ENCODE results near the gene AMACR. TPM values are rescaled to one million over a fixed set of nuclear protein-coding genes. Genes with fewer than 3 reads are reported as not detected.

AMACR gene
- 10 to 100 TPM; 11.3 to 12.8 TPM for total RNA-seq
- polyA plus RNA-seq: 7.1 TPM

GRCh38 chr5:34007621-34008600 lies at the start of gene AMACR:
TSS of gene AMACR (minus strand) at chr5:34008050. CDS start at chr5:34008019, 31 bp downstream.
- Histone ChIP-seq H3K4me1 (ENCODE audit: insufficient read depth, low read length) (peaks cover 13% of the 10 kb centered on the region), H3K27ac (ENCODE audit: low read depth, low read length) (peak within 1 kb of the TSS; percentile 83), H3K4me3 (ENCODE audit: low read length) (peak within 1 kb of the TSS; percentile 98), H3K36me3 (ENCODE audit: insufficient read depth, low read length) (peaks cover 10% of the 10 kb centered on the region), H3K9me3 (ENCODE audit: low read length) (no peaks in the 10 kb centered on the region), H3K27me3 (ENCODE audit: insufficient read depth, low read length, poor library complexity, severe bottlenecking) (no peaks in the 10 kb centered on the region)
- ChIA-PET CTCF (interaction anchor here (1.0 kb wide), 1 partner anchor 10 kb away, joined by 3 read pairs; no protein-coding TSS in a partner anchor), POLR2A (interaction anchor here (0.6 to 1.1 kb wide), 2 partner anchors 14 to 922 kb away, joined by 3 to 5 read pairs; partner anchors contain the start of gene DNAJC21)
- Mint-ChIP-seq H3K4me1 (peaks cover 24 to 35% (median 28%) of the 10 kb centered on the region in 3 donors), H3K36me3 (peaks cover 8 to 32% (median 12%) of the 10 kb centered on the region in 3 donors), H3K4me3 (peak within 1 kb of the TSS; percentile 96 to 99 (median 96)), H3K27ac (peak within 1 kb of the TSS; percentile 87 to 98 (median 94)), H3K27me3 (no peaks in the 10 kb centered on the region), H3K9me3 (no peaks in the 10 kb centered on the region)
- DNase-seq: peak; percentile 72 to 92 (median 84)

GRCh38 chr5:34057569-34057968 lies 49.7 kb upstream of the AMACR start:
- H3K36me3 ChIP-seq (ENCODE audit: insufficient read depth, low read length): no peaks in the 10 kb centered on the region
- no peaks in the 10 kb centered on the region for H3K4me1 ChIP-seq (ENCODE audit: insufficient read depth, low read length)
- H3K27ac Mint-ChIP-seq: no peak overlapping the region
- DNase-seq: no peak
- no peaks in the 10 kb centered on the region for H3K9me3 ChIP-seq (ENCODE audit: low read length)
- ChIA-PET POLR2A (no interaction called here), CTCF (no interaction called here)
- no peak overlapping the region for H3K27ac ChIP-seq (ENCODE audit: low read depth, low read length)
- H3K36me3 Mint-ChIP-seq: peaks cover 17 to 28% (median 20%) of the 10 kb centered on the region in 3 donors
- no peaks in the 10 kb centered on the region for H3K27me3 ChIP-seq (ENCODE audit: insufficient read depth, low read length, poor library complexity, severe bottlenecking)
- H3K27me3 Mint-ChIP-seq: no peaks in the 10 kb centered on the region
- no peaks in the 10 kb centered on the region for H3K4me1 Mint-ChIP-seq
- H3K4me3 ChIP-seq (ENCODE audit: low read length): no peak overlapping the region
- H3K9me3 Mint-ChIP-seq: no peaks in the 10 kb centered on the region
- no peak overlapping the region for H3K4me3 Mint-ChIP-seq

DNA sequence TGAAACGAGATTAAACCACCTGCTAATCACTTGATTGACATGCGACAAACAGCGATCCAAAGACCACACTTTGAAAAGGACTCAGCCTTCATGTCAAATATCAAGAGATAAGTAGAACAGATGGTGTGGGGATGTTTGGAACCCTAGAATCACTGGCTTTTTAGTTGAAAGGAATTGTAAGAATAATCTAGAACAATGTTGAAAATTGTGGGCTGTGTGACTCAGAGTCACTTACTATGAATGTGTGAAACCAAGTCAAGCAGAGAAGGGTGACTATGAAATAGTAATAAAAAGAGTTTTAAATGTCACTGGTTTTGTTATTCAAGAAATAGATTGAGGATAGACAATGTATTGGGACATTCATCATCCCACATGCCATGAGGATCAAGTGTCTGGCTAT lies 49.3 kb upstream of the AMACR start:
- no peak for DNase-seq
- Mint-ChIP-seq H3K4me1 (no peaks in the 10 kb centered on the region), H3K4me3 (no peak overlapping the region), H3K9me3 (no peaks in the 10 kb centered on the region), H3K27ac (no peak overlapping the region), H3K36me3 (peaks cover 19 to 25% (median 20%) of the 10 kb centered on the region in 3 donors), H3K27me3 (no peaks in the 10 kb centered on the region)
- Histone ChIP-seq H3K27ac (ENCODE audit: low read depth, low read length) (no peak overlapping the region), H3K4me1 (ENCODE audit: insufficient read depth, low read length) (no peaks in the 10 kb centered on the region), H3K36me3 (ENCODE audit: insufficient read depth, low read length) (no peaks in the 10 kb centered on the region), H3K4me3 (ENCODE audit: low read length) (no peak overlapping the region), H3K9me3 (ENCODE audit: low read length) (no peaks in the 10 kb centered on the region), H3K27me3 (ENCODE audit: insufficient read depth, low read length, poor library complexity, severe bottlenecking) (no peaks in the 10 kb centered on the region)
- ChIA-PET CTCF (no interaction called here), POLR2A (no interaction called here)

- peaks cover 24 to 27% (median 25%) of the 10 kb centered on the region in 3 donors for H3K36me3 Mint-ChIP-seq
- DNase-seq: no peak
- H3K9me3 Mint-ChIP-seq: no peaks in the 10 kb centered on the region
- H3K27ac Mint-ChIP-seq: no peak overlapping the region
- POLR2A ChIA-PET: no interaction called here
- no peaks in the 10 kb centered on the region for H3K36me3 ChIP-seq (ENCODE audit: insufficient read depth, low read length)
- H3K9me3 ChIP-seq (ENCODE audit: low read length): no peaks in the 10 kb centered on the region
- H3K4me1 Mint-ChIP-seq: no peaks in the 10 kb centered on the region
- no peak overlapping the region for H3K4me3 Mint-ChIP-seq
- H3K27ac ChIP-seq (ENCODE audit: low read depth, low read length): no peak overlapping the region
- H3K27me3 ChIP-seq (ENCODE audit: insufficient read depth, low read length, poor library complexity, severe bottlenecking): no peaks in the 10 kb centered on the region
- CTCF ChIA-PET: no interaction called here
- no peaks in the 10 kb centered on the region for H3K27me3 Mint-ChIP-seq
- H3K4me1 ChIP-seq (ENCODE audit: insufficient read depth, low read length): no peaks in the 10 kb centered on the region
- no peak overlapping the region for H3K4me3 ChIP-seq (ENCODE audit: low read length)
These were observed 47.8 kb upstream of the AMACR start for GRCh38 chr5:34055667-34056066.

DNA sequence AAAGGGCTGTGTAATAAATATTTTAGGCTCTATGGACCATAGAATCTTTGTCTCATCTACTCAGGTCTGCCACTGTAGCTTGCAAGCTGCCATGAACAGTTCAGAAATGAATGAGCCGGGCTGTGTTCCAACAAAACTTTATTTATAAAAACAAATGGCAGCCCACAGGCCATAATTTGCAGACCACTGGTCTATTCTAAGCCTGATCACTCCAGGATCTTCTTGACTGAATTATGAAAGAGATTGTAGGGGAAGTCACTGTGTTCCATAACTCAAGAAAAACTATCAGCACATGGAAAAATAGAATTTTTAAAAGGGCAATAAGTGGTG lies 46.5 kb upstream of the AMACR start:
- Mint-ChIP-seq H3K27ac (no peak overlapping the region), H3K9me3 (no peaks in the 10 kb centered on the region), H3K4me1 (no peaks in the 10 kb centered on the region), H3K27me3 (no peaks in the 10 kb centered on the region), H3K36me3 (peaks cover 26 to 31% (median 29%) of the 10 kb centered on the region in 3 donors), H3K4me3 (no peak overlapping the region)
- H3K27me3 ChIP-seq (ENCODE audit: insufficient read depth, low read length, poor library complexity, severe bottlenecking): no peaks in the 10 kb centered on the region
- CTCF ChIA-PET: interaction anchor here (0.6 kb wide), 1 partner anchor 595 kb away, joined by 4 read pairs; no protein-coding TSS in a partner anchor
- no peaks in the 10 kb centered on the region for H3K9me3 ChIP-seq (ENCODE audit: low read length)
- H3K36me3 ChIP-seq (ENCODE audit: insufficient read depth, low read length): no peaks in the 10 kb centered on the region
- no peak for DNase-seq
- POLR2A ChIA-PET: no interaction called here
- H3K4me3 ChIP-seq (ENCODE audit: low read length): no peak overlapping the region
- H3K27ac ChIP-seq (ENCODE audit: low read depth, low read length): no peak overlapping the region
- no peaks in the 10 kb centered on the region for H3K4me1 ChIP-seq (ENCODE audit: insufficient read depth, low read length)

DNA sequence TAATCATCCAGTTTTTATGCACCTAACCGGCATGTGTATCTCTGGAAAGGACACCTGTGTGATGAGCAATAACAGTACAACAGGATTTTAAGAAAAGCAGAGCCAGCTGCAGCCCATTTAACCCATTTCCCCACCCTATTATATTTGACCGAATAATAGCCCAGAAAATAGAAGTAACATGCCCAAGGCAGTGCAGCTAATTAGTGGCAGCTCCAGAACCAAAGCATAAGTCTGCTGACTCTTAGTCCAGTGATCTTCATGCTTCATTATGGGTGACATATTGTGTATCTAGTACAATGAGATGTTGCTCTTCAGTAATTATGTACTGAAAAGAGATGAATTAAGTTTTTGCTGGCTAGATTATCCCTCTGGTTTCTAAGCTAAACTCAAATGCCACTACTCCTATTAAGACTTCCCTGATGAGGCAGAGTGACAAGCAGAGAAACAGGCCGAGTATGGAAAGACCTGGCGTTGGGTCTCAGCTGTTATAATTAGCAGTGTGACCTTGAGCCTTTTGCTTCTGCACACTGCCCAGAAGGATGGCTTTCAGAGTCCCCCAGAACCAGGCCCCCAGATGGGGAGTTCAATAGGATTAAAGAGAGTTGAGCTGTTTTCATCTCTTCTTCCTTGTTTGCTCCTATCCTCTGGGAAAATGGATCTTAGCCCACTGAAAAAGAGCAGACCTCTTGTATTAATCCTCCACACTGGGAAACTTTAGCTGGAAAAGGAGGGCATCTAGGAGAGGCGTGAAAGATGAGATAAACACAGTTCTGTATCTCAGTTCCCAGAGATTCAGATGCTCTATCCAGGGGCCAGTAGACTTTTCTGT lies 45.9 kb upstream of the AMACR start:
- CTCF ChIA-PET: interaction anchor here (0.6 kb wide), 1 partner anchor 594 kb away, joined by 4 read pairs; no protein-coding TSS in a partner anchor
- Mint-ChIP-seq H3K9me3 (no peaks in the 10 kb centered on the region), H3K4me1 (no peaks in the 10 kb centered on the region), H3K27me3 (no peaks in the 10 kb centered on the region), H3K27ac (no peak overlapping the region), H3K36me3 (peaks cover 27 to 31% (median 27%) of the 10 kb centered on the region in 3 donors), H3K4me3 (no peak overlapping the region)
- no peak for DNase-seq
- no peaks in the 10 kb centered on the region for H3K36me3 ChIP-seq (ENCODE audit: insufficient read depth, low read length)
- no peak overlapping the region for H3K4me3 ChIP-seq (ENCODE audit: low read length)
- no peak overlapping the region for H3K27ac ChIP-seq (ENCODE audit: low read depth, low read length)
- no peaks in the 10 kb centered on the region for H3K4me1 ChIP-seq (ENCODE audit: insufficient read depth, low read length)
- POLR2A ChIA-PET: no interaction called here
- no peaks in the 10 kb centered on the region for H3K27me3 ChIP-seq (ENCODE audit: insufficient read depth, low read length, poor library complexity, severe bottlenecking)
- no peaks in the 10 kb centered on the region for H3K9me3 ChIP-seq (ENCODE audit: low read length)

DNA sequence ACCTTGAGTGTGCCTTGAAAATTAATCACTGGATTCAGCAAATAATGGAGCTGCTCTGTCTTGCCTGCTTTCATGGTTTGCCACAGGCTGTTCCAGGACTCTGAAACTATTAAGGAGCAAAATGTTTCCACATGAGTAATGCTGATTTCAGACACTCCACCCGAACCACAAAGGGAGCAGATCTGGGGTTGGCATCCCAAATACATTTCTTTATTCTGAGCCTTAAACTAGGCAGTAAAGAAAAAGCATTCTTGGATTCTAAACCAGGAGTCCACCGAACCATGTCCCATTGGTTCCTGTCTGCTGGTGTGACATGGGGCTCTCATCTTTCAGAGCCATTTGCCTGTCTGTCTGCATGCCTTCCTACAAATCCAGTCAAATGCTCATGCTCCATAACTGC lies 45.3 kb upstream of the AMACR start:
- CTCF ChIA-PET: no interaction called here
- H3K9me3 Mint-ChIP-seq: no peaks in the 10 kb centered on the region
- H3K36me3 Mint-ChIP-seq: peaks cover 25 to 31% (median 31%) of the 10 kb centered on the region in 3 donors
- H3K27ac Mint-ChIP-seq: no peak overlapping the region
- Histone ChIP-seq H3K27ac (ENCODE audit: low read depth, low read length) (no peak overlapping the region), H3K4me1 (ENCODE audit: insufficient read depth, low read length) (no peaks in the 10 kb centered on the region), H3K9me3 (ENCODE audit: low read length) (no peaks in the 10 kb centered on the region), H3K4me3 (ENCODE audit: low read length) (no peak overlapping the region), H3K27me3 (ENCODE audit: insufficient read depth, low read length, poor library complexity, severe bottlenecking) (no peaks in the 10 kb centered on the region), H3K36me3 (ENCODE audit: insufficient read depth, low read length) (no peaks in the 10 kb centered on the region)
- no peak overlapping the region for H3K4me3 Mint-ChIP-seq
- no peaks in the 10 kb centered on the region for H3K27me3 Mint-ChIP-seq
- no peaks in the 10 kb centered on the region for H3K4me1 Mint-ChIP-seq
- no peak for DNase-seq
- POLR2A ChIA-PET: no interaction called here
